HFF-Myc (cell line): ENCODE data around the gene DYSF.

Experiments used
- DNase-seq: peaks from one replicate; pipeline ENCODE4 v3.0.0-alpha.2; 2011; ENCODE audit warnings: low read depth; ENCODE audit errors: extremely low read depth
- H3K4me3 ChIP-seq: replicated peaks from 2 replicates; pipeline ENCODE4 v1.5.1; 2011; ENCODE audit warnings: low read depth, mild to moderate bottlenecking, control low read depth, low read length
- CTCF ChIP-seq: IDR thresholded peaks from 2 replicates; pipeline ENCODE4 v1.5.1; 2012; ENCODE audit warnings: mild to moderate bottlenecking, low read depth, low read length, control low read depth; ENCODE audit errors: missing control alignments

The DYSF gene

DNA sequence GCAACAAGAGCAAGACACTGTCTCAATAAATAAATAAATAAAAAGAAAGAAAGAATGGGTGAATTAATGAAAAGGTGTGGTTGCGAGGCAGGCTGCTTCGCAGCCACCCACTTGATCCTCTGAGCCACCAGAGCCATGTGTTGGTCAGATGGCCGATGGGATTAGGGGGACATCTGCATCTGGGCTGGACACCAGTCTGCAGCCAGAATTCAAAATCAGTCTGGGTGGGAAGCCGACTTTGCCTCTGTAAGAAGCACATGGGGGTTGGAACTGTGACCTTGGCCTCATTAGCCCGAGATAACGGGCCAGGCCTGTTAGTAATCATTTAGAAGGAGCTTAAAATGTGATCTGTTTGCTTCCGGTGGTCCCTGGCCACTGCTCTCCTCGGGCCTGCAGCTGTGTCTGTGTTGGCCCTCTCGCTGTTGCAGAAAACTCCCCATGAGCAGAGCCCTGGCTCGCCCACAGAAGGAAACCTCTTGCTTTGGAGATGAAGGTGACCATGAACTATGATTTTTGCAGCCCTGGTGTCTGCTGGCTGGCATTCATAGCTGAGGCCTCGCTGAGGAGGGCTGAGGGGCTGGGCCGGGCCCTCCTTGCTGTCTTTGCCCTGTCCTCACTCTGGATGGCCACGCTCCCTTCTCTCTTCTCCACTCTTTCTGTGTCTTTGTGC, 94.4 kb downstream of the DYSF start:
- H3K4me3 ChIP-seq, result no peak overlapping the region
- TF ChIP-seq CTCF, result no peak
- DNase-seq, result no peak

DNA sequence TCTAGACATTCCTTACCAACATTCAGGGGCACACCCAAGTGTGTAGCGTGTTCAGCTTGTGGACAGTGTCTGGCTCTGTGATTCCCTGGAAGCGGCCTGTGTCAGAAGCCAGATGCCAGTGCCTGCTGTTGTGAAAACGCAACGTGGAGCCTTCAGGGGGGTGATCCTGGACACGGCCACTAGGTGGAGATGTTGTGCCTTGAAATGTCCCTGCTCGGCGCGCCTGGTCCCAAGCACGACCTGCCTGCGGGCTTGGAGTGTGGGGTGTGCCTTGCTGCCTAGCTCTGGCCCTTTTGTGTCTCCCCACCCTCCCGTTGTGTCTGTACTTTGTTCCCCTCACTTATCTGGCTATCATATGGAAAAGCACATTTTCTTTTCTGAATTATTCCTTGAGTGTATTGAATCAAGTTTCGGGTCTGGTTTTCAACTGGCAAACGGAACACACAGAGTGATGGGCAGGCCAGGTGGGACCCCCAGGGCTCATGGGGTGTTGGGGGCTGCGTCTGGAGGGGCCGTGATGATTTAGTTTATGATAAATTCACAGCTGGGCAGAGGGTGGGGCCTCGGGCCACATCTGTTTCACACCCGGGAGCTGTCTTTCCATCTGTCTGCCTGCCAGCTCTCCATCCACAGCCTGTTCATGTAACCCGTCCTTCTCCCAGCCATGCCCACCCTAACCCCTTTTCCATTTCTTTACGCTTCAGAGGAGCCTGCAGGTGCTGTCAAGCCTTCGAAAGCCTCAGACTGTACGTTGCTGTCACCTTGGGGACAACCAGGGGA, 95.5 kb downstream of the DYSF start:
- peak; percentile 77 for TF ChIP-seq CTCF
- DNase-seq, result peak; percentile 52
- no peak overlapping the region for H3K4me3 ChIP-seq

- TF ChIP-seq CTCF, result no peak
Measured at GRCh38 chr2:71550801-71551630, 97.7 kb downstream of the DYSF start.

GRCh38 chr2:71551631-71551915, 98.2 kb downstream of the DYSF start:
- no peak for DNase-seq
- H3K4me3 ChIP-seq, result no peak overlapping the region
- TF ChIP-seq CTCF, result no peak

More at GRCh38 chr2:71550801-71551630, 97.7 kb downstream of the DYSF start:
- H3K4me3 ChIP-seq, result no peak overlapping the region
- DNase-seq, result no peak

GRCh38 chr2:71552356-71552755, 99.0 kb downstream of the DYSF start:
- no peak for DNase-seq
- no peak for TF ChIP-seq CTCF
- H3K4me3 ChIP-seq, result no peak overlapping the region

DNA sequence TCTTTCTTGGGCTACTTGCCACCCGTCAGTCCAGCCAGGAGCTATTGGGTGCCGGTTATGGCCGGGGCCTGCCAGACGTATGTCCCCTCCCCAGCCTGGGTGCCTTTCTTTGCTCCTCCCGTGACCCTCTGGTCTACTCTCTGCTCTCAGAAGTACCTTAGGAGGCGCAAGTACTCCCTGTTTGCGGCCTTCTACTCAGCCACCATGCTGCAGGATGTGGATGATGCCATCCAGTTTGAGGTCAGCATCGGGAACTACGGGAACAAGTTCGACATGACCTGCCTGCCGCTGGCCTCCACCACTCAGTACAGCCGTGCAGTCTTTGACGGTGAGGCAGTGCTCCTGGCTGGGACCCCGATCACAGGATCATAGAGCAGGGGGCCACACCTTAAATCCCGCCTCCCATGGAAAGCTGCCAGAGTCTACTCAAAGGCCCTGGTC, 99.5 kb downstream of the DYSF start:
- no peak overlapping the region for H3K4me3 ChIP-seq
- DNase-seq, result no peak
- TF ChIP-seq CTCF, result no peak
